Measurements from ENCODE around the gene ANXA2R.
"Not testable (repeated sequence)": the region's sequence is repeated elsewhere in the genome, so short reads cannot be mapped to it uniquely, and the experiment has no call there.

GRCh38 chr5:43081345-43081744 lies 41.2 kb upstream of the ANXA2R start:
- TF ChIP-seq CTCF (IDR thresholded peaks at IDR 0.05; ENCODE audit: poor library complexity); EZH2phosphoT487 (IDR thresholded peaks at IDR 0.05; ENCODE audit: low read depth, severe bottlenecking, unreplicated experiment): not testable (repeated sequence)
